Measurements from ENCODE around the gene MOGAT3. TPM values are rescaled to one million over a fixed set of nuclear protein-coding genes. Genes with fewer than 3 reads are reported as not detected.

Gene MOGAT3
- total RNA-seq, 1 donor from 2014 or later, result not detected

GRCh38 chr7:101165958-101166647 is 34.7 kb downstream of the MOGAT3 start:
- ATAC-seq (no peak), DNase-seq (ENCODE audit: missing footprints) (no peak)
- intact Hi-C loops (cut with DNase I), result loop anchor here (2.0 kb wide), 1 partner anchor 21 kb away; no protein-coding TSS in a partner anchor

- DNase-seq (ENCODE audit: missing footprints), result peak; percentile 96
- peak; percentile 91 for ATAC-seq
- intact Hi-C loops (cut with DNase I), result no loop called here
Observed at GRCh38 chr7:101165075-101165957, 35.5 kb downstream of the MOGAT3 start, which contains the start of gene VGF. Gene VGF (minus strand): TSS chr7:101165569. CDS start chr7:101164843, 726 bp downstream.

GRCh38 chr7:101164071-101164840 is 36.6 kb downstream of the MOGAT3 start:
- no peak for ATAC-seq
- DNase-seq (ENCODE audit: missing footprints), result no peak
- intact Hi-C loops (cut with DNase I), result no loop called here

- intact Hi-C loops (cut with DNase I), result no loop called here
- DNase-seq (ENCODE audit: missing footprints), result no peak
- no peak for ATAC-seq
Observed at GRCh38 chr7:101163279-101164070, 37.4 kb downstream of the MOGAT3 start.

- no peak for ATAC-seq
- intact Hi-C loops (cut with DNase I), result no loop called here
- DNase-seq (ENCODE audit: missing footprints), result peak; percentile 65
Observed at GRCh38 chr7:101162551-101163278, 38.1 kb downstream of the MOGAT3 start.

- ATAC-seq, result no peak
- intact Hi-C loops (cut with DNase I), result no loop called here
- no peak for DNase-seq (ENCODE audit: missing footprints)
Observed at GRCh38 chr7:101161692-101162471, 39.0 kb downstream of the MOGAT3 start.

GRCh38 chr7:101160910-101161309 is 39.9 kb downstream of the MOGAT3 start:
- intact Hi-C loops (cut with DNase I), result no loop called here
- ATAC-seq, result no peak
- no peak for DNase-seq (ENCODE audit: missing footprints)

- ATAC-seq (no peak), DNase-seq (ENCODE audit: missing footprints) (no peak)
- intact Hi-C loops (cut with DNase I), result no loop called here
Observed at GRCh38 chr7:101159696-101160674, 40.9 kb downstream of the MOGAT3 start.

GRCh38 chr7:101156866-101157589 is 43.8 kb downstream of the MOGAT3 start:
- ATAC-seq, result no peak
- DNase-seq (ENCODE audit: missing footprints), result no peak
- intact Hi-C loops (cut with DNase I), result no loop called here

- DNase-seq (ENCODE audit: missing footprints) (no peak), ATAC-seq (no peak)
- intact Hi-C loops (cut with DNase I), result no loop called here
Observed at GRCh38 chr7:101156277-101156676, 44.6 kb downstream of the MOGAT3 start.

- no peak for ATAC-seq
- intact Hi-C loops (cut with DNase I), result no loop called here
- no peak for DNase-seq (ENCODE audit: missing footprints)
Observed at GRCh38 chr7:101155303-101155702, 45.5 kb downstream of the MOGAT3 start.

- DNase-seq (ENCODE audit: missing footprints) (no peak), ATAC-seq (peak; percentile 23)
- intact Hi-C loops (cut with DNase I), result no loop called here
Observed at GRCh38 chr7:101154693-101155102, 46.1 kb downstream of the MOGAT3 start.

GRCh38 chr7:101153969-101154692 is 46.7 kb downstream of the MOGAT3 start, which contains the start of gene AP1S1:
Gene AP1S1 (plus strand): TSS chr7:101154476. CDS start chr7:101154515, 39 bp downstream.
- DNase-seq (ENCODE audit: missing footprints) (peak; percentile 94), ATAC-seq (peak; percentile 97)
- intact Hi-C loops (cut with DNase I), result no loop called here

- intact Hi-C loops (cut with DNase I), result no loop called here
- no peak for DNase-seq (ENCODE audit: missing footprints)
- ATAC-seq, result no peak
Observed at GRCh38 chr7:101151908-101152651, 48.8 kb downstream of the MOGAT3 start.
